Measurements from ENCODE around the gene MED22.

Gene MED22

GRCh38 chr9:133367778-133368177 lies 19.8 kb upstream of the MED22 start:
- TF ChIP-seq GATA2 (IDR thresholded peaks at IDR 0.05; ENCODE audit: low read depth, low read length) (no peak), GATA3 (IDR thresholded peaks at IDR 0.05; ENCODE audit: low read depth, low read length) (no peak)

- no peak for TF ChIP-seq GATA2 (IDR thresholded peaks at IDR 0.05; ENCODE audit: low read depth, low read length)
- no peak for TF ChIP-seq GATA3 (IDR thresholded peaks at IDR 0.05; ENCODE audit: low read depth, low read length)
These were observed 19.3 kb upstream of the MED22 start for GRCh38 chr9:133367221-133367620.

- TF ChIP-seq GATA3 (IDR thresholded peaks at IDR 0.05; ENCODE audit: low read depth, low read length) (no peak), GATA2 (IDR thresholded peaks at IDR 0.05; ENCODE audit: low read depth, low read length) (no peak)
These were observed 18.5 kb upstream of the MED22 start for GRCh38 chr9:133366435-133366834.

- TF ChIP-seq GATA3 (IDR thresholded peaks at IDR 0.05; ENCODE audit: low read depth, low read length) (no peak), GATA2 (IDR thresholded peaks at IDR 0.05; ENCODE audit: low read depth, low read length) (no peak)
These were observed 14.6 kb upstream of the MED22 start for GRCh38 chr9:133362359-133363044.

- no peak for TF ChIP-seq GATA2 (IDR thresholded peaks at IDR 0.05; ENCODE audit: low read depth, low read length)
- no peak for TF ChIP-seq GATA3 (IDR thresholded peaks at IDR 0.05; ENCODE audit: low read depth, low read length)
These were observed 13.7 kb upstream of the MED22 start for GRCh38 chr9:133361507-133362092.

GRCh38 chr9:133360400-133361393 lies 12.8 kb upstream of the MED22 start:
- TF ChIP-seq GATA2 (IDR thresholded peaks at IDR 0.05; ENCODE audit: low read depth, low read length): no peak
- no peak for TF ChIP-seq GATA3 (IDR thresholded peaks at IDR 0.05; ENCODE audit: low read depth, low read length)

GRCh38 chr9:133359399-133360175 lies 11.7 kb upstream of the MED22 start:
- no peak for TF ChIP-seq GATA3 (IDR thresholded peaks at IDR 0.05; ENCODE audit: low read depth, low read length)
- TF ChIP-seq GATA2 (IDR thresholded peaks at IDR 0.05; ENCODE audit: low read depth, low read length): no peak

- TF ChIP-seq GATA2 (IDR thresholded peaks at IDR 0.05; ENCODE audit: low read depth, low read length) (no peak), GATA3 (IDR thresholded peaks at IDR 0.05; ENCODE audit: low read depth, low read length) (no peak)
These were observed 9.7 kb upstream of the MED22 start for GRCh38 chr9:133357656-133358055.

- TF ChIP-seq GATA3 (IDR thresholded peaks at IDR 0.05; ENCODE audit: low read depth, low read length): no peak
- TF ChIP-seq GATA2 (IDR thresholded peaks at IDR 0.05; ENCODE audit: low read depth, low read length): no peak
These were observed 8.6 kb upstream of the MED22 start, which contains the start of the genes SURF1 and SURF2 for GRCh38 chr9:133356391-133357091. Gene SURF1, minus strand, starts transcription at chr9:133356487. Its CDS starts 34 bp downstream, at chr9:133356453. Gene SURF2, plus strand, starts transcription at chr9:133356550. Its CDS starts 43 bp downstream, at chr9:133356593.

GRCh38 chr9:133355881-133356357 lies 8.0 kb upstream of the MED22 start:
- no peak for TF ChIP-seq GATA3 (IDR thresholded peaks at IDR 0.05; ENCODE audit: low read depth, low read length)
- TF ChIP-seq GATA2 (IDR thresholded peaks at IDR 0.05; ENCODE audit: low read depth, low read length): no peak

GRCh38 chr9:133354766-133355165 lies 6.8 kb upstream of the MED22 start:
- TF ChIP-seq GATA3 (IDR thresholded peaks at IDR 0.05; ENCODE audit: low read depth, low read length) (no peak), GATA2 (IDR thresholded peaks at IDR 0.05; ENCODE audit: low read depth, low read length) (no peak)

- TF ChIP-seq GATA2 (IDR thresholded peaks at IDR 0.05; ENCODE audit: low read depth, low read length) (no peak), GATA3 (IDR thresholded peaks at IDR 0.05; ENCODE audit: low read depth, low read length) (no peak)
These were observed 5.6 kb upstream of the MED22 start for GRCh38 chr9:133353548-133353947.

Measured in SH-SY5Y (cell line).